OCI-LY1 (cell line): Measurements from ENCODE around the gene RAE1.

Source experiments
- CTCF ChIP-seq: fragments of 200-600 bp; sonication (generic), shearing (Covaris generic); IDR thresholded peaks from 2 replicates; pipeline ENCODE4 v1.5.1; 2017; ENCODE audit warnings: mild to moderate bottlenecking, antibody characterized with exemption, low read length, moderate library complexity, mixed read lengths
- EZH2 ChIP-seq: fragments of 200-600 bp; sonication (generic), shearing (Covaris generic); IDR thresholded peaks from 2 replicates; pipeline ENCODE4 v1.8.0; 2017; ENCODE audit warnings: borderline replicate concordance, mixed run types, mild to moderate bottlenecking, antibody characterized with exemption, low read length, moderate library complexity, mixed read lengths

- TF ChIP-seq CTCF = no peak
- TF ChIP-seq EZH2 = no peak
Measured at GRCh38 chr20:57325632-57326356, 25.3 kb upstream of the RAE1 start.
